IMR-90 (cell line): ENCODE data around the gene HDGFL2. TPM values are rescaled to one million over a fixed set of nuclear protein-coding genes. Genes with fewer than 3 reads are reported as not detected.

Source experiments
- ATAC-seq: fragments of 200-7000 bp; cut with Tn5 transposase; 2 replicates; pipeline ENCODE4 v1.9.1; 2020; ENCODE audit warnings: low read depth, mild to moderate bottlenecking, moderate library complexity
- BruUV-seq: library from RNA; stranded (reverse); fragments of 400-500 nt; replicated peaks from 2 replicates; lab custom pipeline; 2021; lab: Mats Ljungman, UMichigan
- CTCF ChIA-PET: fragments of 300-600 bp; formaldehyde crosslinking; extraction: SDS; loops from one replicate; lab custom pipeline; 2021; ENCODE audit warnings: antibody characterized with exemption; lab: Yijun Ruan, JAX
- POLR2A ChIA-PET: fragments of 300-600 bp; sonication (Branson Sonifier 250); formaldehyde crosslinking; loops from one replicate; lab custom pipeline; 2022; ENCODE audit warnings: antibody characterized with exemption; ENCODE audit not compliant: unreplicated experiment; lab: Charles Lee
- DNase-seq: peaks from one replicate; pipeline ENCODE4 v3.0.0; 2013
- H2AFZ ChIP-seq: replicated peaks from 2 replicates; pipeline ENCODE3; 2013; ENCODE audit warnings: low read length, mild to moderate bottlenecking; ENCODE audit not compliant: poor library complexity
- H2AK5ac ChIP-seq: 2 replicates; pipeline ENCODE4 v1.6.1; 2013; ENCODE audit warnings: low read depth, low read length, inconsistent platforms
- H2AK9ac ChIP-seq: replicated peaks from 2 replicates; pipeline ENCODE3; 2013; ENCODE audit warnings: mild to moderate bottlenecking, low read depth, low read length, moderate library complexity; ENCODE audit not compliant: poor library complexity
- H2BK120ac ChIP-seq: 2 replicates; pipeline ENCODE4 v1.6.1; 2013; ENCODE audit warnings: low read depth, low read length, inconsistent platforms
- H2BK15ac ChIP-seq: 3 replicates; pipeline ENCODE4 v1.6.1; 2013; ENCODE audit warnings: low read depth, low read length, inconsistent platforms
- H2BK20ac ChIP-seq: 2 replicates; pipeline ENCODE4 v1.6.1; 2013; ENCODE audit warnings: low read depth, mild to moderate bottlenecking, inconsistent platforms, low read length, moderate library complexity
- H2BK5ac ChIP-seq: 2 replicates; pipeline ENCODE4 v1.6.1; 2013; ENCODE audit warnings: mild to moderate bottlenecking, low read depth, low read length, inconsistent platforms; ENCODE audit not compliant: poor library complexity, severe bottlenecking
- H3K14ac ChIP-seq: replicated peaks from 2 replicates; pipeline ENCODE4 v1.6.1; 2013; ENCODE audit warnings: low read depth, low read length, inconsistent platforms
- H3K18ac ChIP-seq: 2 replicates; pipeline ENCODE4 v1.6.1; 2013; ENCODE audit warnings: low read depth, low read length, control low read depth
- H3K23ac ChIP-seq: 2 replicates; pipeline ENCODE4 v1.6.1; 2013; ENCODE audit warnings: low read depth, low read length, inconsistent platforms
- H3K27ac ChIP-seq: 2 replicates; pipeline ENCODE4 v1.5.1; 2013; ENCODE audit warnings: mild to moderate bottlenecking, control low read depth, low read length; ENCODE audit not compliant: insufficient read depth
- H3K27me3 ChIP-seq: 2 replicates; pipeline ENCODE4 v1.6.1; 2013; ENCODE audit warnings: low read length; ENCODE audit not compliant: control insufficient read depth, insufficient read depth
- H3K36me3 ChIP-seq: 2 replicates; pipeline ENCODE4 v1.6.1; 2013; ENCODE audit warnings: low read length, mixed read lengths; ENCODE audit not compliant: control insufficient read depth, insufficient read depth
- H3K4ac ChIP-seq: 2 replicates; pipeline ENCODE4 v1.6.1; 2013; ENCODE audit warnings: low read depth, low read length, inconsistent platforms
- H3K4me1 ChIP-seq: 2 replicates; pipeline ENCODE4 v1.6.1; 2013; ENCODE audit warnings: low read length, mixed read lengths; ENCODE audit not compliant: control insufficient read depth, insufficient read depth
- H3K4me2 ChIP-seq: 2 replicates; pipeline ENCODE4 v1.6.1; 2013; ENCODE audit warnings: low read depth, mild to moderate bottlenecking, control low read depth, low read length, moderate library complexity
- H3K4me3 ChIP-seq: 2 replicates; pipeline ENCODE4 v1.5.1; 2013; ENCODE audit warnings: low read depth, mild to moderate bottlenecking, control low read depth, low read length, moderate library complexity; ENCODE audit not compliant: insufficient read depth
- H3K56ac ChIP-seq: 2 replicates; pipeline ENCODE4 v1.6.1; 2013; ENCODE audit warnings: low read length, inconsistent platforms; ENCODE audit not compliant: insufficient read depth; ENCODE audit errors: extremely low read depth
- H3K79me1 ChIP-seq, 2 experiments: 2 replicates each; pipeline ENCODE4 v1.6.1; 2013; ENCODE audit warnings: low read length in 2 of 2, inconsistent platforms in 1 of 2, low read depth in 1 of 2
- H3K9ac ChIP-seq: 2 replicates; pipeline ENCODE4 v1.6.1; 2013; ENCODE audit warnings: low read depth, low read length, control low read depth
- H3K9me1 ChIP-seq: 2 replicates; pipeline ENCODE4 v1.6.1; 2013; ENCODE audit warnings: low read length, inconsistent platforms; ENCODE audit not compliant: insufficient read depth
- H3K9me3 ChIP-seq: 2 replicates; pipeline ENCODE4 v1.6.1; 2013; ENCODE audit warnings: low read length; ENCODE audit not compliant: control insufficient read depth, insufficient read depth
- H4K20me1 ChIP-seq: 2 replicates; pipeline ENCODE4 v1.6.1; 2013; ENCODE audit warnings: low read length, inconsistent platforms; ENCODE audit not compliant: insufficient read depth
- H4K5ac ChIP-seq: 2 replicates; pipeline ENCODE4 v1.6.1; 2013; ENCODE audit warnings: mild to moderate bottlenecking, low read depth, low read length, control low read depth
- H4K8ac ChIP-seq, 2 experiments: 2 replicates each; pipeline ENCODE4 v1.6.1; 2013; ENCODE audit warnings: low read depth in 2 of 2, low read length in 2 of 2, control low read depth in 1 of 2, inconsistent platforms in 1 of 2
- H4K91ac ChIP-seq: 2 replicates; pipeline ENCODE4 v1.6.1; 2013; ENCODE audit warnings: low read depth, low read length, inconsistent platforms; ENCODE audit not compliant: insufficient read depth
- CEBPB ChIP-seq: IDR thresholded peaks from 2 replicates; pipeline ENCODE4 v1.6.1; 2012; ENCODE audit warnings: low read depth, low read length, improper control_type of control experiment
- RCOR1 ChIP-seq: IDR thresholded peaks from 2 replicates; pipeline ENCODE4 v1.6.1; 2012; ENCODE audit warnings: mild to moderate bottlenecking, low read length, improper control_type of control experiment; ENCODE audit not compliant: insufficient replicate concordance
- WGBS, 2 experiments: methylation state at CpG; one replicate each; pipeline versions ENCODE4 v1.1.5 to v1.1.7; 2013; ENCODE audit warnings: missing lambda C conversion rate in 2 of 2; ENCODE audit not compliant: insufficient read length in 1 of 2; ENCODE audit errors: extremely low coverage in 2 of 2; 5-methylcytosine and 5-hydroxymethylcytosine counted together
- dilution Hi-C: fragments of 300-500 bp; cut with HindIII; formaldehyde crosslinking; loops from one replicate; pipeline ENCODE4 v1.14.3; 2018; ENCODE audit warnings: low sequenced_read_pairs; ENCODE audit not compliant: unreplicated experiment
- in situ Hi-C: fragments of 300-500 bp; cut with MboI; formaldehyde crosslinking; loops from 3 replicates; pipeline ENCODE4 v1.14.3; 2019; ENCODE audit warnings: low sequenced_read_pairs, inconsistent platforms, mixed read lengths
- intact Hi-C: fragments of 100-400 bp; cut with micrococcal nuclease; formaldehyde crosslinking; loops from 2 replicates; pipeline ENCODE4 v1.10.0; 2022
- polyA plus RNA-seq, 3 experiments: library from polyadenylated mRNA; depleted of rRNA; stranded (reverse); fragments of >200 nt; gene quantifications; 2 replicates each; pipeline ENCODE4 v1.2.3, GENCODE V29; 2012; ENCODE audit warnings: low replicate concordance in 1 of 3
- total RNA-seq: library from RNA; depleted of rRNA; stranded (reverse); fragments of >200 nt; gene quantifications from 2 replicates; pipeline ENCODE4 v1.2.3, GENCODE V29; 2012

Gene HDGFL2
- total and polyA plus RNA-seq, 2 of the 4 experiments (the other 2 are of a cell fraction): 35.8 to 48.5 TPM

- Histone ChIP-seq H3K4me3 (no peak overlapping the region), H2AFZ (peak overlapping the region; percentile 2), H4K20me1 (no peaks in the 10 kb centered on the region), H3K18ac (no peak overlapping the region), H4K5ac (no peak overlapping the region), H3K14ac (no peak overlapping the region), H3K4me1 (peaks cover 9% of the 10 kb centered on the region), H3K9me1 (no peaks in the 10 kb centered on the region), H4K91ac (no peak overlapping the region), H3K23ac (no peak overlapping the region), H3K27ac (no peak overlapping the region), H2BK20ac (no peak overlapping the region), H3K56ac (no peak overlapping the region), H2BK15ac (no peak overlapping the region), H3K4ac (no peak overlapping the region), H2AK9ac (no peak overlapping the region), H3K36me3 (no peaks in the 10 kb centered on the region), H3K4me2 (no peak overlapping the region), H3K27me3 (peaks cover 9% of the 10 kb centered on the region), H2BK5ac (no peak overlapping the region), H2AK5ac (no peak overlapping the region), H3K9me3 (no peaks in the 10 kb centered on the region), H3K9ac (no peak overlapping the region), H4K8ac (no peak overlapping the region), H3K79me1 (no peaks in the 10 kb centered on the region), H2BK120ac (no peak overlapping the region)
- dilution Hi-C loops (no loop called here), intact Hi-C loops (no loop called here), in situ Hi-C loops (no loop called here)
- DNase-seq: no peak
- ChIA-PET CTCF (no interaction called here), POLR2A (no interaction called here)
- WGBS, 2 experiments: 50% methylated on average over 2 of the region's 14 CpGs; no CpG with 5 or more reads in 1 of the 2 experiments
- no TSS peak for BruUV-seq
- TF ChIP-seq RCOR1 (no peak), CEBPB (peak; percentile 71)
- ATAC-seq: no peak
Observed at GRCh38 chr19:4516199-4516938, 44.3 kb downstream of the HDGFL2 start.
